OCI-LY3 (cell line): ENCODE measurements around the gene PAX9.

Experiments used
- H2AFZ ChIP-seq: fragments of 200-600, 300-600 bp; shearing (Covaris generic); 2 replicates; pipeline ENCODE4 v1.6.0; 2014; ENCODE audit warnings: antibody characterized with exemption, low read depth, low read length
- H3K27ac ChIP-seq: fragments of 200-600, 300-600 bp; sonication (generic); 2 replicates; pipeline ENCODE4 v1.5.1; 2014; ENCODE audit warnings: mild to moderate bottlenecking, low read length, moderate library complexity, mixed read lengths
- H3K27me3 ChIP-seq: fragments of 200-600, 300-600 bp; sonication (generic); 2 replicates; pipeline ENCODE4 v1.6.1; 2014; ENCODE audit warnings: low read depth, low read length, mixed read lengths
- H3K36me3 ChIP-seq: fragments of 200-600, 300-600 bp; sonication (generic); replicated peaks from 2 replicates; pipeline ENCODE3; 2014; ENCODE audit warnings: low read depth, low read length, mixed read lengths
- H3K4me1 ChIP-seq: fragments of 300-600, 200-600 bp; sonication (generic); 2 replicates; pipeline ENCODE4 v1.6.1; 2014; ENCODE audit warnings: low read length, mixed read lengths
- H3K4me2 ChIP-seq: fragments of 200-600, 300-600 bp; sonication (generic); 2 replicates; pipeline ENCODE4 v1.6.1; 2014; ENCODE audit warnings: low read length, mixed read lengths
- H3K4me3 ChIP-seq: fragments of 300-600, 200-600 bp; sonication (generic); 2 replicates; pipeline ENCODE4 v1.5.1; 2014; ENCODE audit warnings: antibody characterized with exemption, mild to moderate bottlenecking, low read length, moderate library complexity
- H3K79me2 ChIP-seq: fragments of 300-600, 200-600 bp; shearing (Covaris generic); 2 replicates; pipeline ENCODE4 v1.6.1; 2014; ENCODE audit warnings: mild to moderate bottlenecking, low read length, mixed read lengths
- H3K9ac ChIP-seq: fragments of 300-600, 200-600 bp; shearing (Covaris generic); 2 replicates; pipeline ENCODE4 v1.6.0; 2014; ENCODE audit warnings: mild to moderate bottlenecking, low read length, moderate library complexity
- H3K9me3 ChIP-seq: fragments of 200-600, 300-600 bp; shearing (Covaris generic); 2 replicates; pipeline ENCODE4 v1.6.1; 2014; ENCODE audit warnings: low read length, mixed read lengths; ENCODE audit not compliant: insufficient read depth
- H4K20me1 ChIP-seq: fragments of 200-600, 300-600 bp; sonication (generic); 2 replicates; pipeline ENCODE4 v1.6.1; 2016; ENCODE audit warnings: low read length, mixed read lengths; ENCODE audit not compliant: insufficient read depth
- CTCF ChIP-seq: fragments of 200-600, 300-600 bp; sonication (generic); IDR thresholded peaks from 2 replicates; pipeline ENCODE4 v1.5.1; 2014; ENCODE audit warnings: antibody characterized with exemption, low read length, low read depth
- EZH2phosphoT487 ChIP-seq: fragments of 200-600 bp; shearing (Covaris generic); IDR thresholded peaks from 2 replicates; pipeline ENCODE4 v1.6.1; 2018; ENCODE audit warnings: antibody characterized with exemption, mixed run types, low read depth

The PAX9 gene

GRCh38 chr14:36655963-36656686, 5.5 kb upstream of the PAX9 start:
- H3K9ac ChIP-seq, result no peak overlapping the region
- no peak; the same call in none of the 2 replicates for TF ChIP-seq CTCF
- H3K36me3 ChIP-seq, result no peaks in the 10 kb centered on the region
- H3K27ac ChIP-seq, result no peak overlapping the region
- H3K4me3 ChIP-seq, result no peak overlapping the region
- H2AFZ ChIP-seq, result no peak overlapping the region
- H3K27me3 ChIP-seq, result peaks cover 10% of the 10 kb centered on the region; the same call in 1 of the 2 replicates
- H3K4me2 ChIP-seq, result no peak overlapping the region
- H4K20me1 ChIP-seq, result no peaks in the 10 kb centered on the region
- H3K79me2 ChIP-seq, result no peaks in the 10 kb centered on the region
- H3K9me3 ChIP-seq, result no peaks in the 10 kb centered on the region
- H3K4me1 ChIP-seq, result peaks cover 12% of the 10 kb centered on the region

GRCh38 chr14:36656687-36657398, 4.8 kb upstream of the PAX9 start:
- H3K4me2 ChIP-seq, result no peak overlapping the region
- TF ChIP-seq EZH2phosphoT487 (no peak), CTCF (no peak)
- peaks cover 4% of the 10 kb centered on the region; the same call in 1 of the 2 replicates for H3K27me3 ChIP-seq
- H2AFZ ChIP-seq, result no peak overlapping the region
- no peaks in the 10 kb centered on the region for H3K79me2 ChIP-seq
- H3K36me3 ChIP-seq, result no peaks in the 10 kb centered on the region
- no peaks in the 10 kb centered on the region for H4K20me1 ChIP-seq
- H3K27ac ChIP-seq, result no peak overlapping the region
- H3K4me1 ChIP-seq, result peaks cover 12% of the 10 kb centered on the region
- H3K4me3 ChIP-seq, result no peak overlapping the region
- no peak overlapping the region for H3K9ac ChIP-seq
- no peaks in the 10 kb centered on the region for H3K9me3 ChIP-seq

- no peak overlapping the region for H3K4me2 ChIP-seq
- no peaks in the 10 kb centered on the region for H3K9me3 ChIP-seq
- H3K4me1 ChIP-seq, result peaks cover 12% of the 10 kb centered on the region
- no peak overlapping the region for H2AFZ ChIP-seq
- no peak overlapping the region for H3K4me3 ChIP-seq
- no peaks in the 10 kb centered on the region for H3K79me2 ChIP-seq
- H3K27ac ChIP-seq, result no peak overlapping the region
- no peaks in the 10 kb centered on the region for H4K20me1 ChIP-seq
- H3K36me3 ChIP-seq, result no peaks in the 10 kb centered on the region
- H3K27me3 ChIP-seq, result peaks cover 3% of the 10 kb centered on the region; the same call in 1 of the 2 replicates
- TF ChIP-seq EZH2phosphoT487, result no peak
- no peak for TF ChIP-seq CTCF
- no peak overlapping the region for H3K9ac ChIP-seq
Observed at GRCh38 chr14:36657399-36658122, 4.1 kb upstream of the PAX9 start.
